HCT116 (cell line): ENCODE measurements around the gene FAM13A. TPM values are rescaled to one million over a fixed set of nuclear protein-coding genes. Genes with fewer than 3 reads are reported as not detected.

Experiments
- ATAC-seq: fragments of 200-7000 bp; cut with Tn5 transposase; 2 replicates; pipeline ENCODE4 v1.9.1; 2020; ENCODE audit warnings: mild to moderate bottlenecking, moderate library complexity
- BruUV-seq: library from RNA; stranded (reverse); fragments of 400-500 nt; replicated peaks from 2 replicates; lab custom pipeline; 2021; lab: Mats Ljungman, UMichigan
- CTCF ChIA-PET: fragments of 300-600 bp; sonication (Branson Sonifier 250); formaldehyde crosslinking; loops from one replicate; lab custom pipeline; 2021; ENCODE audit warnings: antibody characterized with exemption; lab: Charles Lee
- POLR2A ChIA-PET: fragments of 300-600, 350-600 bp; sonication (Branson Sonifier 250); formaldehyde crosslinking; loops from one replicate; lab custom pipeline; 2021; ENCODE audit warnings: antibody characterized with exemption; lab: Charles Lee
- RAD21 ChIA-PET, 2 experiments: fragments of 300-600 bp; sonication (Branson Sonifier 250); formaldehyde crosslinking; loops; one replicate each; lab custom pipeline; 2023; ENCODE audit warnings: low total read pairs in 2 of 2; ENCODE audit not compliant: uncharacterized antibody in 2 of 2, unreplicated experiment in 2 of 2, low non-redundant PET in 1 of 2; lab: Charles Lee
- DNase-seq: peaks from one replicate; pipeline ENCODE4 v3.0.0-alpha.2; 2010; ENCODE audit warnings: low read depth, low spot score
- H2AFZ ChIP-seq: fragments of 200-600 bp; shearing (Covaris generic), sonication (generic); 2 replicates; pipeline ENCODE4 v1.6.1; 2017; ENCODE audit warnings: low read depth, mixed run types, mixed read lengths, antibody characterized with exemption, low read length; ENCODE audit not compliant: poor library complexity, severe bottlenecking
- H3K27ac ChIP-seq: 2 replicates; pipeline ENCODE4 v1.5.1; 2012; ENCODE audit warnings: low read depth, low read length
- H3K27me3 ChIP-seq: fragments of 200-600 bp; sonication (generic); 2 replicates; pipeline ENCODE4 v1.6.1; 2016; ENCODE audit warnings: mixed run types, low read length, mixed read lengths; ENCODE audit not compliant: insufficient read depth
- H3K36me3 ChIP-seq, 2 experiments: fragments of 200-500 bp in 1 of 2; fragments of 200-600 bp in 1 of 2; sonication (Bioruptor generic) in 1 of 2; sonication (generic) in 1 of 2; 2 replicates each; pipeline versions ENCODE4 v1.5.1 to v1.6.1; 2014 to 2016; ENCODE audit warnings: low read length in 2 of 2, inconsistent platforms in 1 of 2, mixed read lengths in 1 of 2, mixed run types in 1 of 2; ENCODE audit not compliant: insufficient read depth in 2 of 2, control insufficient read depth in 1 of 2
- H3K4me1 ChIP-seq, 2 experiments: fragments of 200-600 bp in 1 of 2; sonication (generic) in 1 of 2; 2 replicates each; pipeline versions ENCODE4 v1.5.1 to v1.6.1; 2012 to 2017; ENCODE audit warnings: low read length in 2 of 2, inconsistent platforms in 1 of 2, mild to moderate bottlenecking in 1 of 2, mixed read lengths in 1 of 2, mixed run types in 1 of 2, moderate library complexity in 1 of 2; ENCODE audit not compliant: insufficient read depth in 2 of 2, control insufficient read depth in 1 of 2
- H3K4me2 ChIP-seq: fragments of 200-600 bp; sonication (generic); 2 replicates; pipeline ENCODE4 v1.6.1; 2017; ENCODE audit warnings: mixed run types, low read length, mixed read lengths
- H3K4me3 ChIP-seq, 2 experiments: fragments of 200-600 bp in 1 of 2; sonication (generic) in 1 of 2; replicated peaks in 1 of 2; 2 replicates each; pipeline ENCODE4 v1.5.1; 2011 to 2016; ENCODE audit warnings: low read length in 2 of 2, control low read depth in 1 of 2, low read depth in 1 of 2, mild to moderate bottlenecking in 1 of 2, mixed read lengths in 1 of 2, mixed run types in 1 of 2
- H3K79me2 ChIP-seq: fragments of 200-600 bp; sonication (generic); 2 replicates; pipeline ENCODE4 v1.6.1; 2017; ENCODE audit warnings: mild to moderate bottlenecking, mixed run types, low read length, moderate library complexity, mixed read lengths; ENCODE audit not compliant: insufficient read depth
- H3K9ac ChIP-seq: fragments of 200-600 bp; sonication (generic); 2 replicates; pipeline ENCODE4 v1.6.1; 2016; ENCODE audit warnings: low read length, mixed read lengths
- H3K9me2 ChIP-seq: fragments of 200-600 bp; sonication (generic), shearing (Covaris generic); 2 replicates; pipeline ENCODE4 v1.6.1; 2017; ENCODE audit warnings: mixed run types, mild to moderate bottlenecking, moderate library complexity; ENCODE audit not compliant: insufficient read depth
- H3K9me3 ChIP-seq, 2 experiments: fragments of 200-500 bp in 1 of 2; fragments of 200-600 bp in 1 of 2; sonication (Bioruptor generic) in 1 of 2; sonication (generic) in 1 of 2; 2 replicates each; pipeline ENCODE4 v1.6.1; 2014 to 2017; ENCODE audit warnings: low read length in 2 of 2, mixed read lengths in 2 of 2, inconsistent platforms in 1 of 2, low read depth in 1 of 2, mild to moderate bottlenecking in 1 of 2, mixed run types in 1 of 2, moderate library complexity in 1 of 2; ENCODE audit not compliant: control insufficient read depth in 1 of 2, insufficient read depth in 1 of 2
- H4K20me1 ChIP-seq: fragments of 200-600 bp; sonication (generic), shearing (Covaris generic); 2 replicates; pipeline ENCODE4 v1.6.1; 2017; ENCODE audit warnings: mixed run types, mild to moderate bottlenecking, moderate library complexity; ENCODE audit not compliant: insufficient read depth
- EGR1 ChIP-seq: IDR thresholded peaks from 2 replicates; pipeline ENCODE4 v1.6.1; 2012; ENCODE audit warnings: low read depth
- JUND ChIP-seq: IDR thresholded peaks from 2 replicates; pipeline ENCODE4 v1.6.1; 2012
- POLR2A ChIP-seq: IDR thresholded peaks from 2 replicates; pipeline ENCODE4 v1.7.0; 2011; ENCODE audit warnings: borderline replicate concordance; ENCODE audit not compliant: insufficient read depth, insufficient read length; ENCODE audit errors: extremely low read depth
- RAD21 ChIP-seq: IDR thresholded peaks from 2 replicates; pipeline ENCODE4 v1.6.1; 2012; ENCODE audit warnings: low read depth, mild to moderate bottlenecking
- SP1 ChIP-seq: IDR thresholded peaks from 2 replicates; pipeline ENCODE4 v1.6.1; 2012; ENCODE audit warnings: low read depth
- TCF7L2 ChIP-seq: IDR thresholded peaks from 2 replicates; pipeline ENCODE4 v1.7.0; 2011; ENCODE audit warnings: borderline replicate concordance, inconsistent platforms; ENCODE audit not compliant: insufficient read depth, insufficient read length; ENCODE audit errors: extremely low read depth
- YY1 ChIP-seq: IDR thresholded peaks from 2 replicates; pipeline ENCODE4 v1.6.1; 2011; ENCODE audit warnings: low read length, low read depth, moderate library complexity, mild to moderate bottlenecking; ENCODE audit not compliant: insufficient replicate concordance; ENCODE audit errors: extremely low read depth
- ZFX ChIP-seq: fragments of 450-650 bp; IDR thresholded peaks from 2 replicates; pipeline ENCODE4 v1.6.1; 2017
- ZNF274 ChIP-seq: fragments of 200-500 bp; sonication (Bioruptor generic); IDR thresholded peaks from 2 replicates; pipeline ENCODE4 v1.6.1; 2014; ENCODE audit warnings: mild to moderate bottlenecking, low read depth, low read length, inconsistent platforms
- intact Hi-C: fragments of 100-400 bp; cut with micrococcal nuclease; formaldehyde crosslinking; loops from 2 replicates; pipeline ENCODE4 v1.10.0; 2022
- total RNA-seq: library from RNA; stranded (reverse); gene quantifications from one replicate; pipeline ENCODE4 v1.2.1, GENCODE V29; 2021; ENCODE audit not compliant: unreplicated experiment
- TF ChIP-seq, protein P1 (sequence below): IDR thresholded peaks from 2 replicates; pipeline ENCODE4 v1.6.1; 2011; ENCODE audit warnings: mild to moderate bottlenecking, low read length, moderate library complexity; ENCODE audit not compliant: insufficient replicate concordance; ENCODE audit errors: extremely low read depth
- TF ChIP-seq, protein P2 (sequence below), 3 experiments: fragments of 200-600 bp in 1 of 3; sonication (generic) in 1 of 3; IDR thresholded peaks in 2 of 3; conservative IDR thresholded peaks in 1 of 3; 2 replicates each; pipeline ENCODE4 v1.5.1; 2012 to 2017; ENCODE audit warnings: low read depth in 2 of 3, low read length in 2 of 3, antibody characterized with exemption in 1 of 3, borderline replicate concordance in 1 of 3, control low read depth in 1 of 3, mild to moderate bottlenecking in 1 of 3, mixed read lengths in 1 of 3, mixed run types in 1 of 3, moderate library complexity in 1 of 3; ENCODE audit not compliant: insufficient read depth in 1 of 3

The FAM13A gene
- total RNA-seq, 1 experiment from 2014 or later: 17.2 TPM

DNA sequence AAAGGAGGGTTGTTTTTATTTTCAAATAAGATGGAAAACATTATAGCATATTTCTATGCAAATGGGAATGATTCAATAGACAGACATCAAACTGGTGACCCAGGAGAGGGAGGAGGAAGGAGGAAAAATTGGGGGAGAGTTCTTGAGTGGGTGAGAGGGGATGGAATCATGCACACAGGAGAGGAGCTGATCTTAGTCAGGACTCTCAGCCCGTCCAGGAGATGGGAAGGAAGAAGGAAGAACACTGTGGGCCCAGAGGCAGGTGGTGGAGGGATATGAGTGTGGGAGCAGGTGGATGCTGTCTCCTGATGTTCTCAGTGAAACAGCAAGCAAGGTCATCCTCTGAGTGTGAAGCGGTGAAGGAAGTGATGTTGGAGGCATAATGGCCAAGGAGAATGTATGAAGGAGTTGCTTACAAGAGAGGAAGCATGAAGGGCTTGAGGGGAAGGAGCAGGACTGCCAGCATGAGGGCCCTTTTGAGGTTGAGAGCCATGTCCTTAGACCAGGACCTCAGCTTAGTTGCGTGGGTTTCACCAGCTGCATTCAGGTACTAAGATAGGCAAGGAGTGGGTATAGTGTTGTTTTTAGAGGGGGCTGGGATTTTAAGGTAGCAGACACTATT lies 197.7 kb downstream of the FAM13A start (continued):
- TF ChIP-seq SP1: no peak
- TF ChIP-seq EGR1: no peak
- TF ChIP-seq ZFX: no peak
- no peak for TF ChIP-seq POLR2A
- TF ChIP-seq YY1: no peak
- no peak for TF ChIP-seq RAD21
- TF ChIP-seq, protein P1, sequence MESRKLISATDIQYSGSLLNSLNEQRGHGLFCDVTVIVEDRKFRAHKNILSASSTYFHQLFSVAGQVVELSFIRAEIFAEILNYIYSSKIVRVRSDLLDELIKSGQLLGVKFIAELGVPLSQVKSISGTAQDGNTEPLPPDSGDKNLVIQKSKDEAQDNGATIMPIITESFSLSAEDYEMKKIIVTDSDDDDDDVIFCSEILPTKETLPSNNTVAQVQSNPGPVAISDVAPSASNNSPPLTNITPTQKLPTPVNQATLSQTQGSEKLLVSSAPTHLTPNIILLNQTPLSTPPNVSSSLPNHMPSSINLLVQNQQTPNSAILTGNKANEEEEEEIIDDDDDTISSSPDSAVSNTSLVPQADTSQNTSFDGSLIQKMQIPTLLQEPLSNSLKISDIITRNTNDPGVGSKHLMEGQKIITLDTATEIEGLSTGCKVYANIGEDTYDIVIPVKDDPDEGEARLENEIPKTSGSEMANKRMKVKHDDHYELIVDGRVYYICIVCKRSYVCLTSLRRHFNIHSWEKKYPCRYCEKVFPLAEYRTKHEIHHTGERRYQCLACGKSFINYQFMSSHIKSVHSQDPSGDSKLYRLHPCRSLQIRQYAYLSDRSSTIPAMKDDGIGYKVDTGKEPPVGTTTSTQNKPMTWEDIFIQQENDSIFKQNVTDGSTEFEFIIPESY: no peak

DNA sequence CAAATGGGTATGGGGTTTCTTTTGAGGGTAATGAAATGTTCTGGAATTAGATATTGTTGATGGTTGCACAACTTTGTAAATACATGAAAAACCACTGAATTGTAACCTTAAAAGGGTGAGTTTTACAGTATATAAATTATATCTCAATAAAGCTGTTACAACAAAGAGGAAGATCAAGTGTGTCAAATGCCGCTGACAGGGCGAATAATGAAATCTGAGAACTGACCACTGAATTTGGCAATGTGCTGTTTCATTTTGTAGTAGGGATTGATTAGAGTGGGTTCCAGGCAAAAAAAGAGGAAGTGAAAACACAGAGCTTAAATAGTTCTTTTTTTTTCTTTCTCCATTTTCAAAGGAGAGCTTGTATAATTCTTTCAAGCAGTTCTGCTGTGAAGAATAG lies 198.2 kb downstream of the FAM13A start:
- ChIA-PET CTCF (no interaction called here), RAD21 (no interaction called here), POLR2A (no interaction called here)
- Histone ChIP-seq H3K36me3 (no peaks in the 10 kb centered on the region), H3K4me3 (no peak overlapping the region), H3K27me3 (no peaks in the 10 kb centered on the region), H2AFZ (no peak overlapping the region), H3K9ac (no peak overlapping the region), H4K20me1 (no peaks in the 10 kb centered on the region), H3K79me2 (no peaks in the 10 kb centered on the region), H3K27ac (no peak overlapping the region), H3K4me1 (no peaks in the 10 kb centered on the region), H3K9me3 (no peaks in the 10 kb centered on the region), H3K4me2 (no peak overlapping the region), H3K9me2 (no peaks in the 10 kb centered on the region)
- DNase-seq (no peak), ATAC-seq (no peak)
- no TSS peak for BruUV-seq
- intact Hi-C loops: no loop called here
- no peak for TF ChIP-seq JUND
- TF ChIP-seq POLR2A: no peak
- TF ChIP-seq TCF7L2: no peak
- no peak for TF ChIP-seq ZFX
- TF ChIP-seq EGR1: no peak
- no peak for TF ChIP-seq ZNF274
- TF ChIP-seq, protein P2, sequence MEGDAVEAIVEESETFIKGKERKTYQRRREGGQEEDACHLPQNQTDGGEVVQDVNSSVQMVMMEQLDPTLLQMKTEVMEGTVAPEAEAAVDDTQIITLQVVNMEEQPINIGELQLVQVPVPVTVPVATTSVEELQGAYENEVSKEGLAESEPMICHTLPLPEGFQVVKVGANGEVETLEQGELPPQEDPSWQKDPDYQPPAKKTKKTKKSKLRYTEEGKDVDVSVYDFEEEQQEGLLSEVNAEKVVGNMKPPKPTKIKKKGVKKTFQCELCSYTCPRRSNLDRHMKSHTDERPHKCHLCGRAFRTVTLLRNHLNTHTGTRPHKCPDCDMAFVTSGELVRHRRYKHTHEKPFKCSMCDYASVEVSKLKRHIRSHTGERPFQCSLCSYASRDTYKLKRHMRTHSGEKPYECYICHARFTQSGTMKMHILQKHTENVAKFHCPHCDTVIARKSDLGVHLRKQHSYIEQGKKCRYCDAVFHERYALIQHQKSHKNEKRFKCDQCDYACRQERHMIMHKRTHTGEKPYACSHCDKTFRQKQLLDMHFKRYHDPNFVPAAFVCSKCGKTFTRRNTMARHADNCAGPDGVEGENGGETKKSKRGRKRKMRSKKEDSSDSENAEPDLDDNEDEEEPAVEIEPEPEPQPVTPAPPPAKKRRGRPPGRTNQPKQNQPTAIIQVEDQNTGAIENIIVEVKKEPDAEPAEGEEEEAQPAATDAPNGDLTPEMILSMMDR (IDR thresholded peaks at IDR 0.05 in 2 of 3, conservative IDR thresholded peaks at IDR 0.05 in 1 of 3; ENCODE audit: borderline replicate concordance in 1 of 3, insufficient read depth in 1 of 3, low read depth in 2 of 3, low read length in 2 of 3): no peak
